ENCODE results near the gene BTBD2. TPM values are rescaled to one million over a fixed set of nuclear protein-coding genes. Genes with fewer than 3 reads are reported as not detected.
A peak's percentile ranks its signal among the peaks of the same experiment; 100 is the strongest.

The BTBD2 gene
- total and polyA plus RNA-seq, 2 of the 8 experiments (the other 6 are each of a cell fraction or from before 2014, with no cell fraction given): 91.7 to 92.3 TPM

GRCh38 chr19:1957562-1958248 is 57.8 kb downstream of the BTBD2 start:
- CTCF ChIA-PET (ENCODE audit: partially characterized antibody): interaction anchor here (0.7 to 2.3 kb wide), 6 partner anchors 9 to 132 kb away, joined by 3 to 23 read pairs (median 3); no protein-coding TSS in a partner anchor
- no peak overlapping the region for H3K56ac ChIP-seq (replicated peaks; ENCODE audit: insufficient read length, low read depth, low read length)
- H3K4me3 ChIP-seq (ENCODE audit: extremely low read depth in 1 of 4, insufficient read depth in 2 of 4, low read depth in 3 of 4, low read length in 4 of 4): no peak overlapping the region
- no peak overlapping the region for H2AFZ ChIP-seq (ENCODE audit: low read length)
- H3K23ac ChIP-seq (ENCODE audit: insufficient read length): no peak overlapping the region
- H3K18ac ChIP-seq (ENCODE audit: extremely low read depth, low read length): no peak overlapping the region
- no peak overlapping the region; the same call in 1 of the 2 replicates for H3K27ac ChIP-seq (ENCODE audit: low read depth, low read length)
- no peaks in the 10 kb centered on the region for H3K9me3 ChIP-seq (ENCODE audit: insufficient read depth in 2 of 2, low read depth in 1 of 2, low read length in 1 of 2)
- no peaks in the 10 kb centered on the region for H3K27me3 ChIP-seq (replicated peaks in 1 of 4; ENCODE audit: control insufficient read depth in 3 of 4, extremely low read depth in 1 of 4, insufficient read depth in 3 of 4, low read length in 3 of 4)
- peaks cover 0 to 14% (median 9%) of the 10 kb centered on the region in 4 experiments; a peak in 5 of 7 replicates for H3K4me1 ChIP-seq (replicated peaks in 1 of 4; ENCODE audit: control insufficient read depth in 3 of 4, insufficient read depth in 4 of 4, low read length in 3 of 4)
- H2BK5ac ChIP-seq (ENCODE audit: low read depth, low read length): 0 out of 2 replicates have a peak overlapping the region, but pooled peaks have one; percentile 39
- no peak overlapping the region for H2BK120ac ChIP-seq (replicated peaks; ENCODE audit: low read depth, low read length)
- no peak overlapping the region for H2AK5ac ChIP-seq (ENCODE audit: low read depth, low read length)
- WGBS, 2 experiments (ENCODE audit: extremely low coverage in 1 of 2, insufficient coverage in 1 of 2, insufficient read length in 1 of 2, insufficient replicate concordance in 2 of 2, low coverage in 1 of 2, low lambda C conversion rate in 2 of 2, missing lambda C conversion rate in 1 of 2): 93% methylated on average over 33 of the region's 40 CpGs; no CpG with 5 or more reads in 1 of the 2 experiments
- no peak overlapping the region for H4K8ac ChIP-seq (ENCODE audit: extremely low read depth, insufficient read depth, low read length)
- FAIRE-seq: no peak
- no peak overlapping the region for H2BK15ac ChIP-seq (ENCODE audit: low read length)
- H2BK20ac ChIP-seq (ENCODE audit: low read length): no peak overlapping the region
- no peak overlapping the region for H4K91ac ChIP-seq (replicated peaks; ENCODE audit: insufficient read length, low read length)
- DNase-seq (ENCODE audit: low read depth in 1 of 2, low spot score in 2 of 2): no peak
- H3K36me3 ChIP-seq (ENCODE audit: control insufficient read depth in 2 of 4, insufficient read depth in 4 of 4, low read length in 3 of 4): peaks cover 0 to 2% (median 1%) of the 10 kb centered on the region in 4 experiments; a peak in 3 of 8 replicates
- H3K4ac ChIP-seq (replicated peaks; ENCODE audit: insufficient read length, low read depth, low read length): no peak overlapping the region
- no peak overlapping the region for H2BK12ac ChIP-seq (ENCODE audit: low read depth, low read length)
- H4K20me1 ChIP-seq (replicated peaks in 1 of 2; ENCODE audit: control insufficient read depth in 1 of 2, insufficient read depth in 2 of 2, low read length in 2 of 2): peaks cover 48 to 61% of the 10 kb centered on the region in 2 experiments
- H3K14ac ChIP-seq (ENCODE audit: insufficient read length): no peak overlapping the region
- no peaks in the 10 kb centered on the region for H3K23me2 ChIP-seq (ENCODE audit: low read depth, low read length)
- POLR2A ChIA-PET (ENCODE audit: partially characterized antibody): interaction anchor here (1.7 kb wide), 1 partner anchor 10 kb away, joined by 4 read pairs; no protein-coding TSS in a partner anchor
- peaks cover 23% of the 10 kb centered on the region for H3K79me1 ChIP-seq (ENCODE audit: low read depth, low read length)
- peaks cover 17 to 81% of the 10 kb centered on the region in 2 experiments; a peak in 3 of 4 replicates for H3K79me2 ChIP-seq (ENCODE audit: control insufficient read depth in 1 of 2, insufficient read depth in 2 of 2, low read length in 2 of 2)
- no peak overlapping the region for H3K4me2 ChIP-seq (ENCODE audit: insufficient read depth in 1 of 2, low read depth in 2 of 2, low read length in 2 of 2)
- no peak overlapping the region; a peak in 1 of 7 replicates for H3K9ac ChIP-seq (replicated peaks in 1 of 4; ENCODE audit: extremely low read depth in 1 of 4, low read depth in 3 of 4, low read length in 3 of 4)
- no peak overlapping the region for H4K5ac ChIP-seq (ENCODE audit: insufficient read length, low read depth, low read length)
- TF ChIP-seq SUZ12 (IDR thresholded peaks at IDR 0.05; ENCODE audit: low read length) (no peak), CBX8 (IDR thresholded peaks at IDR 0.05; ENCODE audit: borderline replicate concordance, low read depth, low read length) (no peak), USF2 (IDR thresholded peaks at IDR 0.05; ENCODE audit: low read length) (no peak), RBBP5 (IDR thresholded peaks at IDR 0.05; ENCODE audit: borderline replicate concordance, low read depth, low read length) (no peak), SP2 (IDR thresholded peaks at IDR 0.05; ENCODE audit: low read length) (no peak), MAX (IDR thresholded peaks at IDR 0.05) (no peak), CHD1 (IDR thresholded peaks at IDR 0.05; ENCODE audit: low read depth, low read length) (no peak), SIRT6 (IDR thresholded peaks at IDR 0.05; ENCODE audit: low read length) (no peak), FOSL1 (IDR thresholded peaks at IDR 0.05; ENCODE audit: insufficient read depth, low read depth, low read length) (no peak), JUND (IDR thresholded peaks at IDR 0.05; ENCODE audit: low read length) (no peak), POLR2AphosphoS5 (IDR thresholded peaks at IDR 0.05; ENCODE audit: low read depth, low read length) (no peak)
